Erythroblast (primary cell): ENCODE results near the gene SLC34A3.

Experiments
- GATA1 ChIP-seq: IDR thresholded peaks from 2 replicates; pipeline ENCODE4 v1.6.1; 2011; ENCODE audit warnings: low read depth, mild to moderate bottlenecking, control low read depth, low read length, moderate library complexity
- POLR2A ChIP-seq: IDR thresholded peaks from 2 replicates; pipeline ENCODE4 v1.6.1; 2011; ENCODE audit warnings: mild to moderate bottlenecking, low read length

GRCh38 chr9:137244486-137245449, 14.1 kb downstream of the SLC34A3 start:
- TF ChIP-seq POLR2A = no peak
- TF ChIP-seq GATA1 = no peak
